ENCODE measurements around the gene MTMR12.

DNA sequence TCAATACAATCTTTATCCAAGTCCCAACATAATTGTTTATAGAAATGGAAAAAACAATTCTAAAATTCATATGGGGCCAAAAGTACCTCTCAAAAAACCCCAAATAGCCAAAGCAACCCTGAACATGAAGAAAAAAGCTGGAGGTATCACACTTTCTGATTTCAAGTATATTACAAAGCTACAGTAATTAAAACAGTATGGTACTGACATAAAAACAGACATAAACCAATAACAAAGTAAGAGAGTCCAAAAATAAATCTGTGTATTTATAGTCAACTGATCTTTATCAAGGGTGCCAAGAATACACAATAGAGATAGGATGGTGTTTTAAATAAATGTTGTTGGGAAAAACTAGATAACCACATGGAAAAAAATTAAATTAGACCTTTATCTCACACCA is 125.1 kb downstream of the MTMR12 start:
- TF ChIP-seq, protein P1, sequence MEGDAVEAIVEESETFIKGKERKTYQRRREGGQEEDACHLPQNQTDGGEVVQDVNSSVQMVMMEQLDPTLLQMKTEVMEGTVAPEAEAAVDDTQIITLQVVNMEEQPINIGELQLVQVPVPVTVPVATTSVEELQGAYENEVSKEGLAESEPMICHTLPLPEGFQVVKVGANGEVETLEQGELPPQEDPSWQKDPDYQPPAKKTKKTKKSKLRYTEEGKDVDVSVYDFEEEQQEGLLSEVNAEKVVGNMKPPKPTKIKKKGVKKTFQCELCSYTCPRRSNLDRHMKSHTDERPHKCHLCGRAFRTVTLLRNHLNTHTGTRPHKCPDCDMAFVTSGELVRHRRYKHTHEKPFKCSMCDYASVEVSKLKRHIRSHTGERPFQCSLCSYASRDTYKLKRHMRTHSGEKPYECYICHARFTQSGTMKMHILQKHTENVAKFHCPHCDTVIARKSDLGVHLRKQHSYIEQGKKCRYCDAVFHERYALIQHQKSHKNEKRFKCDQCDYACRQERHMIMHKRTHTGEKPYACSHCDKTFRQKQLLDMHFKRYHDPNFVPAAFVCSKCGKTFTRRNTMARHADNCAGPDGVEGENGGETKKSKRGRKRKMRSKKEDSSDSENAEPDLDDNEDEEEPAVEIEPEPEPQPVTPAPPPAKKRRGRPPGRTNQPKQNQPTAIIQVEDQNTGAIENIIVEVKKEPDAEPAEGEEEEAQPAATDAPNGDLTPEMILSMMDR (IDR thresholded peaks at IDR 0.05; ENCODE audit: low read depth, low read length, poor library complexity, severe bottlenecking) = no peak
- TF ChIP-seq EZH2phosphoT487 (IDR thresholded peaks at IDR 0.05; ENCODE audit: borderline replicate concordance, low read length) = no peak

Measured in DOHH2 (cell line).